K562 (cell line): ENCODE results near the gene TRAF3. TPM values are rescaled to one million over a fixed set of nuclear protein-coding genes. Genes with fewer than 3 reads are reported as not detected.

Source experiments
- ATAC-seq: fragments of 200-7000 bp; cut with Tn5 transposase; 3 replicates; pipeline ENCODE4 v1.9.1; 2020; ENCODE audit warnings: moderate library complexity
- BruUV-seq: library from RNA; stranded (reverse); fragments of 400-500 nt; replicated peaks from 2 replicates; lab custom pipeline; 2021; lab: Mats Ljungman, UMichigan
- CTCF ChIA-PET: fragments of 300-600 bp; formaldehyde crosslinking; extraction: SDS; loops from one replicate; lab custom pipeline; 2021; ENCODE audit warnings: low intra/inter-chr PET ratio; lab: Yijun Ruan, JAX
- POLR2A ChIA-PET: fragments of 300-600, 350-650 bp; sonication (Branson Sonifier 250); formaldehyde crosslinking; extraction: SDS; loops from one replicate; lab custom pipeline; 2021; ENCODE audit warnings: antibody characterized with exemption, inconsistent platforms; lab: Yijun Ruan, JAX
- DNase-seq, 4 experiments: peaks; one replicate each; pipeline versions ENCODE4 v3.0.0 to v3.0.0-alpha.2; 2011 to 2018; ENCODE audit warnings: low spot score in 3 of 4, mixed read lengths in 3 of 4; ENCODE audit errors: extremely low read depth in 1 of 4
- FAIRE-seq: peaks from 2 replicates; lab custom pipeline; 2011; peaks lifted over from hg19 to GRCh38; lab: Jason Lieb, UNC
- H2AFZ ChIP-seq: 2 replicates; pipeline ENCODE4 v1.6.0; 2011; ENCODE audit warnings: low read depth, low read length, control low read depth, inconsistent platforms
- H3K27ac ChIP-seq: fragments of 200-600 bp; 3 replicates; pipeline ENCODE4 v1.8.0; 2011; ENCODE audit warnings: low read depth, mild to moderate bottlenecking, control low read depth, inconsistent platforms, low read length, moderate library complexity, mixed read lengths; ENCODE audit errors: extremely low read depth
- H3K27me3 ChIP-seq, 2 experiments: fragments of 300-600 bp in 1 of 2; 2 replicates in 1 of 2; 3 replicates in 1 of 2; pipeline versions ENCODE4 v1.6.0 to v1.8.0; 2011; ENCODE audit warnings: inconsistent platforms in 2 of 2, low read length in 2 of 2, mild to moderate bottlenecking in 1 of 2, mixed read lengths in 1 of 2, moderate library complexity in 1 of 2; ENCODE audit not compliant: control insufficient read depth in 2 of 2, insufficient read depth in 2 of 2
- H3K36me3 ChIP-seq: fragments of 300-600 bp; 3 replicates; pipeline ENCODE4 v1.8.0; 2011; ENCODE audit warnings: mild to moderate bottlenecking, low read length, inconsistent platforms; ENCODE audit not compliant: control insufficient read depth, insufficient read depth
- H3K4me1 ChIP-seq, 2 experiments: fragments of 200-600 bp in 1 of 2; replicated peaks in 1 of 2; 2 replicates in 1 of 2; 3 replicates in 1 of 2; pipeline versions ENCODE4 v1.5.1 to v1.8.0; 2011; ENCODE audit warnings: inconsistent platforms in 2 of 2, low read length in 2 of 2, mild to moderate bottlenecking in 1 of 2, mixed read lengths in 1 of 2, moderate library complexity in 1 of 2; ENCODE audit not compliant: control insufficient read depth in 2 of 2, insufficient read depth in 2 of 2
- H3K4me2 ChIP-seq: 2 replicates; pipeline ENCODE4 v1.6.1; 2011; ENCODE audit warnings: low read length, control low read depth, inconsistent platforms, mixed read lengths; ENCODE audit not compliant: insufficient read depth
- H3K4me3 ChIP-seq: fragments of 200-600 bp; sonication (generic), shearing (Covaris generic); 2 replicates; pipeline ENCODE4 v1.5.1; 2016; ENCODE audit warnings: control low read depth, inconsistent platforms
- H3K79me2 ChIP-seq: fragments of 200-600 bp; 3 replicates; pipeline ENCODE4 v1.8.0; 2011; ENCODE audit warnings: low read length, inconsistent platforms; ENCODE audit not compliant: control insufficient read depth, insufficient read depth
- H3K9ac ChIP-seq, 2 experiments: 2 replicates each; pipeline versions ENCODE4 v1.6.0 to v1.6.1; 2011; ENCODE audit warnings: low read depth in 2 of 2, low read length in 2 of 2, control low read depth in 1 of 2, inconsistent platforms in 1 of 2, mild to moderate bottlenecking in 1 of 2, mixed read lengths in 1 of 2; ENCODE audit not compliant: insufficient read depth in 1 of 2
- H3K9me1 ChIP-seq: one replicate; pipeline ENCODE4 v1.6.0; 2011; ENCODE audit warnings: inconsistent platforms, mild to moderate bottlenecking, low read length, moderate library complexity; ENCODE audit not compliant: control insufficient read depth, insufficient read depth
- H3K9me3 ChIP-seq: replicated peaks from 2 replicates; pipeline ENCODE4 v1.5.1; 2011; ENCODE audit warnings: low read depth, low read length, inconsistent platforms; ENCODE audit not compliant: control insufficient read depth, insufficient read depth
- H4K20me1 ChIP-seq: replicated peaks from 2 replicates; pipeline ENCODE4 v1.6.1; 2011; ENCODE audit warnings: low read length, inconsistent platforms, mixed read lengths; ENCODE audit not compliant: control insufficient read depth, insufficient read depth
- FOXO4 ChIP-seq: fragments of 450-650 bp; formaldehyde crosslinking; IDR thresholded peaks from 2 replicates; pipeline ENCODE4 v1.4.0; 2020; ENCODE audit warnings: mild to moderate bottlenecking, moderate library complexity
- KLF6 ChIP-seq: fragments of 250-450 bp; sonication (Bioruptor Pico); IDR thresholded peaks from 2 replicates; pipeline ENCODE4 v1.4.0; 2020; ENCODE audit warnings: mild to moderate bottlenecking, moderate library complexity, borderline replicate concordance
- PHB2 ChIP-seq: fragments of 450-650 bp; IDR thresholded peaks from 2 replicates; pipeline ENCODE4 v1.6.1; 2017; ENCODE audit warnings: low read depth
- SAFB2 ChIP-seq: fragments of 200-400 bp; formaldehyde crosslinking; IDR thresholded peaks from 2 replicates; pipeline ENCODE4 v1.6.1; 2018; ENCODE audit warnings: borderline replicate concordance, low read length, low read depth, moderate library complexity; ENCODE audit not compliant: severe bottlenecking
- VEZF1 ChIP-seq: fragments of 200-800 bp; sonication (Bioruptor generic); IDR thresholded peaks from 2 replicates; pipeline ENCODE4 v1.6.1; 2017; ENCODE audit warnings: missing genetic modification characterization, missing compliant biosample characterization
- ZNF175 ChIP-seq: fragments of 200-800 bp; sonication (Bioruptor generic); IDR thresholded peaks from 2 replicates; pipeline ENCODE4 v1.6.1; 2016; ENCODE audit warnings: low read depth, mild to moderate bottlenecking, missing genetic modification characterization, missing compliant biosample characterization
- ZNF282 ChIP-seq: sonication (generic); formaldehyde crosslinking; IDR thresholded peaks from 2 replicates; pipeline ENCODE4 v1.8.1; 2023; ENCODE audit warnings: missing genetic modification reagents
- WGBS: fragments of 100-300 bp; shearing (Covaris generic); methylation state at CpG from one replicate; pipeline ENCODE4 v1.1.6; 2016; ENCODE audit warnings: low coverage, mixed read lengths; ENCODE audit not compliant: insufficient coverage; ENCODE audit errors: missing lambda C conversion rate; 5-methylcytosine and 5-hydroxymethylcytosine counted together
- in situ Hi-C: fragments of 300-500 bp; cut with MboI; formaldehyde crosslinking; loops from 4 replicates; pipeline ENCODE4 v1.15.0; 2018; ENCODE audit warnings: inconsistent platforms, mixed read lengths
- intact Hi-C: fragments of 100-400 bp; cut with micrococcal nuclease; formaldehyde crosslinking; loops from 2 replicates; pipeline ENCODE4 v1.14.2; 2022
- polyA plus RNA-seq, 8 experiments: library from polyadenylated mRNA; depleted of rRNA in 4 of 8; stranded (reverse) in 5 of 8; unstranded in 3 of 8; fragments of >200 nt; fragmentation: Nextera tagmentation in 2 of 8; fragmentation: Illumina TruSeq in 1 of 8; extraction: Ambion mirVana in 2 of 8; extraction: Trizol in 1 of 8; gene quantifications; 2 replicates each; pipeline versions ENCODE4 v1.2.1 to v1.2.3, GENCODE V29; 2011 to 2014; ENCODE audit warnings: inconsistent platforms in 1 of 8, missing spikeins in 1 of 8
- total RNA-seq, 7 experiments: library from RNA; depleted of rRNA in 6 of 7; stranded (reverse); fragments of >200 nt in 6 of 7; fragmentation: Illumina TruSeq in 2 of 7; extraction: Trizol in 2 of 7; gene quantifications; 2 replicates each; pipeline versions ENCODE4 v1.2.1 to v1.2.3, GENCODE V29; 2011 to 2021; ENCODE audit warnings: low replicate concordance in 1 of 7
- TF ChIP-seq, protein P1 (sequence below): sonication (generic); formaldehyde crosslinking; IDR thresholded peaks from 2 replicates; pipeline ENCODE4 v1.8.0; 2023; ENCODE audit warnings: mild to moderate bottlenecking, missing genetic modification reagents

TRAF3 gene
- total and polyA plus RNA-seq, 9 of the 15 experiments (the other 6 are each of a cell fraction or from before 2014, with no cell fraction given), result 0.52 to 21.3 (median 9.9) TPM

DNA sequence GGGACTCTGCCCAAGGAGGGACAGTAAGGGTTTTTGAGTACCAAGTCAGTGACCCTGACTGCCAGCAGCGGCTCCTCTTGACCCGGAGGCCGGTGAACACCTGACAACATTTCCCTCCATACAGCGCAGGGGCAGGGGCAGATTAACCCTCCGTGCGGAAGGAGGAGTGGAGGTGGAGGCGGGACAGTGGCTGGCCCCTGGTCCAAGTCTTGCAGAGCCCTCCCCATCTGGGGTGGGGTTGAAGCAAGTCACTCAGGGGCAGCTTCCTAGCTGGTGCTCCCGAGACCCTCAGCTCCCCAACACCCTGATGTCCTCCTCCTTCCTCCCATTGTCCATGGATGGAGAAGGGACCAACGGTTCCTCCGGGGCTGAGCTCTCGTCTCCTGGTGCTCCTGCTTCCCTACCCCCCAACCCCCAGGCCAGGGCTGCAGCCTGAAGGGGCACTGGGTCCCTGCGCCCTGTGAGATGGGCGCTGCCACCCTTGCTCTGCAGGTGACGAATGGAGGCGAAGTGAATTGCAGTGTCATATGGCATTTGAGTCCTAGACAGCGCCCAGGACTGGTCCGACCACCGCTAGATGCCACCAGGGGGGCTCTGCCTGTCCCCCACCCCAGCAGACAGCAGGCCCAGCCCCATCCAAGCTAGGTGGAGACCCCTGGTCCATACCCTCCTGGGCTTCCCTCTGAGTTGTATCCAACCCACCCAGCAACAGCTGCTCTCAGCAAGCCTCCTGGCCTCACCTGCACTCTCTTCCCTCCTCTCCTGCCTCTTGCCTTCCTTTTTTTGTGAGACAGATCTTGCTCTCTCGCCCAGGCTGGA is 138.3 kb downstream of the TRAF3 start:
- ChIA-PET CTCF (no interaction called here), POLR2A (interaction anchor here (0.6 to 1.0 kb wide), 5 partner anchors 11 to 870 kb away, joined by 3 to 4 read pairs (median 3); no protein-coding TSS in a partner anchor)
- FAIRE-seq (no peak), ATAC-seq (no peak), DNase-seq (no peak)
- Histone ChIP-seq H3K4me1 (peaks cover 0 to 19% of the 10 kb centered on the region in 2 experiments; a peak in 1 of 5 replicates), H3K4me3 (no peak overlapping the region), H3K79me2 (no peaks in the 10 kb centered on the region), H3K9ac (peak overlapping the region in 1 of 2 experiments; percentile 5; a peak in 1 of 4 replicates), H3K9me3 (no peaks in the 10 kb centered on the region), H3K27ac (no peak overlapping the region), H3K4me2 (no peak overlapping the region), H3K27me3 (no peaks in the 10 kb centered on the region), H3K9me1 (no peaks in the 10 kb centered on the region), H3K36me3 (no peaks in the 10 kb centered on the region), H2AFZ (no peak overlapping the region), H4K20me1 (no peaks in the 10 kb centered on the region; the same call in 1 of the 2 replicates)
- in situ Hi-C loops (loop anchor here (10.0 to 25.0 kb wide), 2 partner anchors 403 to 481 kb away; partner anchors contain the start of gene ANKRD9), intact Hi-C loops (loop anchor here (5.0 kb wide), 2 partner anchors 223 to 478 kb away; no protein-coding TSS in a partner anchor)
- BruUV-seq, result no TSS peak
- TF ChIP-seq PHB2 (no peak), FOXO4 (CRISPR knock-in tag) (no peak), SAFB2 (no peak), ZNF175 (CRISPR knock-in tag) (no peak), KLF6 (CRISPR knock-in tag) (no peak), ZNF282 (CRISPR knock-in tag) (no peak), VEZF1 (CRISPR knock-in tag) (no peak)
- TF ChIP-seq, protein P1, sequence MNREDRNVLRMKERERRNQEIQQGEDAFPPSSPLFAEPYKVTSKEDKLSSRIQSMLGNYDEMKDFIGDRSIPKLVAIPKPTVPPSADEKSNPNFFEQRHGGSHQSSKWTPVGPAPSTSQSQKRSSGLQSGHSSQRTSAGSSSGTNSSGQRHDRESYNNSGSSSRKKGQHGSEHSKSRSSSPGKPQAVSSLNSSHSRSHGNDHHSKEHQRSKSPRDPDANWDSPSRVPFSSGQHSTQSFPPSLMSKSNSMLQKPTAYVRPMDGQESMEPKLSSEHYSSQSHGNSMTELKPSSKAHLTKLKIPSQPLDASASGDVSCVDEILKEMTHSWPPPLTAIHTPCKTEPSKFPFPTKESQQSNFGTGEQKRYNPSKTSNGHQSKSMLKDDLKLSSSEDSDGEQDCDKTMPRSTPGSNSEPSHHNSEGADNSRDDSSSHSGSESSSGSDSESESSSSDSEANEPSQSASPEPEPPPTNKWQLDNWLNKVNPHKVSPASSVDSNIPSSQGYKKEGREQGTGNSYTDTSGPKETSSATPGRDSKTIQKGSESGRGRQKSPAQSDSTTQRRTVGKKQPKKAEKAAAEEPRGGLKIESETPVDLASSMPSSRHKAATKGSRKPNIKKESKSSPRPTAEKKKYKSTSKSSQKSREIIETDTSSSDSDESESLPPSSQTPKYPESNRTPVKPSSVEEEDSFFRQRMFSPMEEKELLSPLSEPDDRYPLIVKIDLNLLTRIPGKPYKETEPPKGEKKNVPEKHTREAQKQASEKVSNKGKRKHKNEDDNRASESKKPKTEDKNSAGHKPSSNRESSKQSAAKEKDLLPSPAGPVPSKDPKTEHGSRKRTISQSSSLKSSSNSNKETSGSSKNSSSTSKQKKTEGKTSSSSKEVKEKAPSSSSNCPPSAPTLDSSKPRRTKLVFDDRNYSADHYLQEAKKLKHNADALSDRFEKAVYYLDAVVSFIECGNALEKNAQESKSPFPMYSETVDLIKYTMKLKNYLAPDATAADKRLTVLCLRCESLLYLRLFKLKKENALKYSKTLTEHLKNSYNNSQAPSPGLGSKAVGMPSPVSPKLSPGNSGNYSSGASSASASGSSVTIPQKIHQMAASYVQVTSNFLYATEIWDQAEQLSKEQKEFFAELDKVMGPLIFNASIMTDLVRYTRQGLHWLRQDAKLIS (CRISPR knock-in tag), result no peak
- WGBS, result 63% methylated on average over 17 of the region's 19 CpGs
